ENCODE data around the gene DNAI2. TPM values are rescaled to one million over a fixed set of nuclear protein-coding genes. Genes with fewer than 3 reads are reported as not detected.

Gene DNAI2
- total RNA-seq, 4 donors from 2014 or later = 2.1 TPM; not detected in 3

DNA sequence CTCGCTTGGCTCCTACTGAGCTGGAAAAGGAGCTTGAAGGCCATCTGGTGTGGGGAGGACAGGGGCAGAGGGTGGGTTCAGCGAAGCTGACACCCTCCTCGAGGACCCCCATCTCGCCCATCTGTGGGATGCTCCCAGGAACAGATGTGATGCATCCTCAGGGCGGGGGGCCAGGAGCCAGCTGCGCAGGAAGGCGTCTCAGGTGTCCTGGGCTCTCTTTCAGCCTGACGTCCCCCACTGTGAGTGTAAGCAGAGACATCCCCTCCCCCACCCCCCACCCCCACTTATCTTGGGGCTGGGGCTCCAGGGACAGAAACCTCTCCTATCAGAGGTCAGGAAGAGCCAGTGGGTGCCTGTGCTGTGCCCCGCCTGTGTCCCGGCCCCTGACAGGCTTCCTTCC, 68.2 kb downstream of the DNAI2 start:
- intact Hi-C loops (cut with DNase I; ENCODE audit: low total_unique reads) = no loop called here
- no peak overlapping the region for H3K4me3 ChIP-seq
- H3K4me1 ChIP-seq = no peaks in the 10 kb centered on the region
- H3K36me3 ChIP-seq = no peaks in the 10 kb centered on the region
- no peaks in the 10 kb centered on the region for H3K27me3 ChIP-seq
- H3K27ac ChIP-seq = no peak overlapping the region
- no peaks in the 10 kb centered on the region for H3K9me3 ChIP-seq
- DNase-seq = no peak
- TF ChIP-seq POLR2A (IDR thresholded peaks at IDR 0.05) (no peak), CTCF (IDR thresholded peaks at IDR 0.05) (no peak)

DNA sequence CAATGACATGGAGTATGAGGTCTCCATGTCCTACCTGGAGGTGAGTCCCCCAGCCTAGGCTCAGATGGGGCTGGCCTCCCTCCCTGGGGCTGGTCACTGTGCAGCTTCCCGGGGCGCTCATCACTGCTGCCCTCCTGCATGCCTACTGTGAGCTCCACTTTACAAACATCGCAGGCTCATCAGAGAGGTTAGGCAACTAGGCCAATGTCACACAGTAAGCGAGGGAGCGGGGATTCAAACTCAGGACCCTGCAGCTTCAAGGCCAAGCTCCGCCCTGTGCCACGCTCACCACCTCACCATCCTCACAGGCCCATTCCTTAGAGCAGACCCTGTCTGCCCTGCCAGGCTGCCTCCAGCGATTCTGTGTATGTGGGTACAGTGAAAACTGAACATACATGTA, 69.1 kb downstream of the DNAI2 start:
- Histone ChIP-seq H3K9me3 (no peaks in the 10 kb centered on the region), H3K4me3 (no peak overlapping the region), H3K36me3 (no peaks in the 10 kb centered on the region), H3K27ac (no peak overlapping the region), H3K27me3 (no peaks in the 10 kb centered on the region), H3K4me1 (no peaks in the 10 kb centered on the region)
- TF ChIP-seq CTCF (IDR thresholded peaks at IDR 0.05) = no peak
- no peak for TF ChIP-seq POLR2A (IDR thresholded peaks at IDR 0.05)
- DNase-seq = no peak
- intact Hi-C loops (cut with DNase I; ENCODE audit: low total_unique reads) = no loop called here

GRCh38 chr17:74343526-74344284, 69.7 kb downstream of the DNAI2 start:
- no peaks in the 10 kb centered on the region for H3K9me3 ChIP-seq
- no peak for DNase-seq
- no peaks in the 10 kb centered on the region for H3K27me3 ChIP-seq
- H3K4me3 ChIP-seq = no peak overlapping the region
- no peak for TF ChIP-seq CTCF (IDR thresholded peaks at IDR 0.05)
- no peak for TF ChIP-seq POLR2A (IDR thresholded peaks at IDR 0.05)
- no peaks in the 10 kb centered on the region for H3K36me3 ChIP-seq
- H3K4me1 ChIP-seq = no peaks in the 10 kb centered on the region
- intact Hi-C loops (cut with DNase I; ENCODE audit: low total_unique reads) = no loop called here
- no peak overlapping the region for H3K27ac ChIP-seq

- Histone ChIP-seq H3K4me3 (no peak overlapping the region), H3K9me3 (no peaks in the 10 kb centered on the region), H3K27me3 (no peaks in the 10 kb centered on the region)
Measured at GRCh38 chr17:74344658-74345057, 70.6 kb downstream of the DNAI2 start.

More at GRCh38 chr17:74344658-74345057, 70.6 kb downstream of the DNAI2 start:
- no peak for DNase-seq
- TF ChIP-seq CTCF (IDR thresholded peaks at IDR 0.05) = no peak
- TF ChIP-seq POLR2A (IDR thresholded peaks at IDR 0.05) = no peak
- Histone ChIP-seq H3K27ac (no peak overlapping the region), H3K4me1 (no peaks in the 10 kb centered on the region), H3K36me3 (no peaks in the 10 kb centered on the region)
- intact Hi-C loops (cut with DNase I; ENCODE audit: low total_unique reads) = no loop called here

All from uterus (tissue), 4 donors.